Measurements from ENCODE around the gene COQ8A. TPM values are rescaled to one million over a fixed set of nuclear protein-coding genes. Genes with fewer than 3 reads are reported as not detected.

COQ8A gene
- total and polyA plus RNA-seq, 2 donors from 2014 or later: 29.4 to 44.1 TPM

- DNase-seq (no peak), FAIRE-seq (no peak)
- Histone ChIP-seq H3K4me3 (ENCODE audit: low read length in 3 of 3) (no peak overlapping the region), H3K36me3 (ENCODE audit: control insufficient read depth in 2 of 3, insufficient read depth in 3 of 3, low read length in 3 of 3) (peaks cover 2 to 12% (median 3%) of the 10 kb centered on the region in 3 donors), H3K4me1 (ENCODE audit: control insufficient read depth in 2 of 3, insufficient read depth in 2 of 3, low read depth in 1 of 3, low read length in 3 of 3) (no peaks in the 10 kb centered on the region), H3K9ac (ENCODE audit: low read length in 3 of 3) (no peak overlapping the region), H3K27me3 (ENCODE audit: control insufficient read depth, insufficient read depth, low read length) (no peaks in the 10 kb centered on the region), H3K9me3 (ENCODE audit: control insufficient read depth in 2 of 3, insufficient read depth in 1 of 3, low read length in 3 of 3) (no peaks in the 10 kb centered on the region), H3K27ac (ENCODE audit: low read depth in 2 of 2, low read length in 2 of 2) (no peak overlapping the region)
- intact Hi-C loops (cut with DNase I): no loop called here
- TF ChIP-seq, protein P1, sequence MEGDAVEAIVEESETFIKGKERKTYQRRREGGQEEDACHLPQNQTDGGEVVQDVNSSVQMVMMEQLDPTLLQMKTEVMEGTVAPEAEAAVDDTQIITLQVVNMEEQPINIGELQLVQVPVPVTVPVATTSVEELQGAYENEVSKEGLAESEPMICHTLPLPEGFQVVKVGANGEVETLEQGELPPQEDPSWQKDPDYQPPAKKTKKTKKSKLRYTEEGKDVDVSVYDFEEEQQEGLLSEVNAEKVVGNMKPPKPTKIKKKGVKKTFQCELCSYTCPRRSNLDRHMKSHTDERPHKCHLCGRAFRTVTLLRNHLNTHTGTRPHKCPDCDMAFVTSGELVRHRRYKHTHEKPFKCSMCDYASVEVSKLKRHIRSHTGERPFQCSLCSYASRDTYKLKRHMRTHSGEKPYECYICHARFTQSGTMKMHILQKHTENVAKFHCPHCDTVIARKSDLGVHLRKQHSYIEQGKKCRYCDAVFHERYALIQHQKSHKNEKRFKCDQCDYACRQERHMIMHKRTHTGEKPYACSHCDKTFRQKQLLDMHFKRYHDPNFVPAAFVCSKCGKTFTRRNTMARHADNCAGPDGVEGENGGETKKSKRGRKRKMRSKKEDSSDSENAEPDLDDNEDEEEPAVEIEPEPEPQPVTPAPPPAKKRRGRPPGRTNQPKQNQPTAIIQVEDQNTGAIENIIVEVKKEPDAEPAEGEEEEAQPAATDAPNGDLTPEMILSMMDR (IDR thresholded peaks at IDR 0.05; ENCODE audit: borderline replicate concordance, extremely low read depth, insufficient read depth): no peak
These were observed 66.2 kb downstream of the COQ8A start for GRCh38 chr1:227006226-227006796.

GRCh38 chr1:227009937-227010336, 69.8 kb downstream of the COQ8A start:
- no peaks in the 10 kb centered on the region for H3K27me3 ChIP-seq (ENCODE audit: control insufficient read depth, insufficient read depth, low read length)
- H3K4me3 ChIP-seq (ENCODE audit: low read length in 3 of 3): no peak overlapping the region
- FAIRE-seq (no peak), DNase-seq (no peak)
- H3K4me1 ChIP-seq (ENCODE audit: control insufficient read depth in 2 of 3, insufficient read depth in 2 of 3, low read depth in 1 of 3, low read length in 3 of 3): no peaks in the 10 kb centered on the region
- TF ChIP-seq, protein P1 (IDR thresholded peaks at IDR 0.05; ENCODE audit: borderline replicate concordance, extremely low read depth, insufficient read depth): no peak
- no peak overlapping the region for H3K27ac ChIP-seq (ENCODE audit: low read depth in 2 of 2, low read length in 2 of 2)
- peaks cover 0 to 2% (median 1%) of the 10 kb centered on the region in 3 donors for H3K36me3 ChIP-seq (ENCODE audit: control insufficient read depth in 2 of 3, insufficient read depth in 3 of 3, low read length in 3 of 3)
- H3K9ac ChIP-seq (ENCODE audit: low read length in 3 of 3): no peak overlapping the region
- H3K9me3 ChIP-seq (ENCODE audit: control insufficient read depth in 2 of 3, insufficient read depth in 1 of 3, low read length in 3 of 3): no peaks in the 10 kb centered on the region
- intact Hi-C loops (cut with DNase I): no loop called here

GRCh38 chr1:227010645-227011044, 70.6 kb downstream of the COQ8A start:
- Histone ChIP-seq H3K9me3 (ENCODE audit: control insufficient read depth in 2 of 3, insufficient read depth in 1 of 3, low read length in 3 of 3) (no peaks in the 10 kb centered on the region), H3K4me3 (ENCODE audit: low read length in 3 of 3) (no peak overlapping the region), H3K27me3 (ENCODE audit: control insufficient read depth, insufficient read depth, low read length) (no peaks in the 10 kb centered on the region), H3K27ac (ENCODE audit: low read depth in 2 of 2, low read length in 2 of 2) (no peak overlapping the region), H3K4me1 (ENCODE audit: control insufficient read depth in 2 of 3, insufficient read depth in 2 of 3, low read depth in 1 of 3, low read length in 3 of 3) (no peaks in the 10 kb centered on the region), H3K9ac (ENCODE audit: low read length in 3 of 3) (no peak overlapping the region), H3K36me3 (ENCODE audit: control insufficient read depth in 2 of 3, insufficient read depth in 3 of 3, low read length in 3 of 3) (peaks cover 0 to 2% (median 0%) of the 10 kb centered on the region in 3 donors)
- intact Hi-C loops (cut with DNase I): no loop called here
- no peak for FAIRE-seq
- TF ChIP-seq, protein P1 (IDR thresholded peaks at IDR 0.05; ENCODE audit: borderline replicate concordance, extremely low read depth, insufficient read depth): no peak
- no peak for DNase-seq

- Histone ChIP-seq H3K9me3 (ENCODE audit: control insufficient read depth in 2 of 3, insufficient read depth in 1 of 3, low read length in 3 of 3) (peaks cover 0 to 1% (median 0%) of the 10 kb centered on the region in 3 donors), H3K27me3 (ENCODE audit: control insufficient read depth, insufficient read depth, low read length) (no peaks in the 10 kb centered on the region), H3K36me3 (ENCODE audit: control insufficient read depth in 2 of 3, insufficient read depth in 3 of 3, low read length in 3 of 3) (peaks cover 0 to 13% (median 11%) of the 10 kb centered on the region in 3 donors), H3K27ac (ENCODE audit: low read depth in 2 of 2, low read length in 2 of 2) (no peak overlapping the region), H3K4me3 (ENCODE audit: low read length in 3 of 3) (no peak overlapping the region), H3K4me1 (ENCODE audit: control insufficient read depth in 2 of 3, insufficient read depth in 2 of 3, low read depth in 1 of 3, low read length in 3 of 3) (no peaks in the 10 kb centered on the region), H3K9ac (ENCODE audit: low read length in 3 of 3) (no peak overlapping the region)
- intact Hi-C loops (cut with DNase I): no loop called here
- DNase-seq: no peak
- TF ChIP-seq, protein P1 (IDR thresholded peaks at IDR 0.05; ENCODE audit: borderline replicate concordance, extremely low read depth, insufficient read depth): no peak
- FAIRE-seq: no peak
These were observed 76.9 kb downstream of the COQ8A start for GRCh38 chr1:227016990-227017389.
